GM21576 (cell line): ENCODE measurements around the gene BRK1.
"Not testable (repeated sequence)": the region's sequence is repeated elsewhere in the genome, so short reads cannot be mapped to it uniquely, and the experiment has no call there.

ENCODE experiments used
- ATAC-seq: cut with Tn5 transposase; IDR thresholded peaks from one replicate; pipeline ENCODE4 v1.9.1; 2021; ENCODE audit warnings: mild to moderate bottlenecking, moderate library complexity; ENCODE audit not compliant: unreplicated experiment

The BRK1 gene

DNA sequence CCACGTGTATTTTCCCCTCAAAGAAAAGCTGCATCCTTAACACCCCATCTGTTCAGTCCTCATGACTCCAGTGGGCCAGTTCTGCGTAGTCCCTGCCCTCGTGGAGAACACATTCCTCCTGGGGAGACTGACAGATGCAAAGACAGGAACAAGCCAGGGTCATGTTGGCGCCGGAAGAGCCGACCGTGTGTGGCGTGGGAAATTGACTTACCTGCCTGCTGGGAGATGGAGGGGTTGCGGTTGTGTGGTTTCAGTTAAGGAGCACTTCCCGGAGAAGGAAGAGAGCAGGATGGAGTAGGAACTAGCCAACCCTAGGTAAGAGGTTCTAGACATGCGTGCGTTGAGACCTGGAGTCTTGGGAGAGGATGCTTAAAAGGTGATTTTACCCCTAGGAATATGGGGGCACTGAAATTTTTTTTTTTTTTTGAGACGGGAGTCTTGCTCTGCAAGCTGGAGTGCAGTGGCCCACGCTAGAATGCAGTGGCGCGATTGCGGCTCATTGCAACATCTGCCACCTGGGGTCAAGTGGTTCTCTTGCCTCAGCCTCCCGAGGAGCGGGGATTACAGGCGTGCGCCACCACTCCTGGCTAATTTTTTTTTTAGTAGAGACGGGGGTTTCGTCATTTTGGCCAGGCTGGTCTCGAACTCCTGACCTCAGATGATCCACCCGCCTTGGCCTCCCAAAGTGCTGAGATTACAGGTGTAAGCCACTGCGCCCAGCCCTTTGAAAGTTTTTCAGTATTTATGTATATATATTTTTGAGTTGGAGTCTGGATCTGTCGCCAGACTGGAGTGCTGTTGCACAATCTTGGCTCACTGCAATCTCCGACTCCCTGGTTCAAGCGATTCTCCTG is 27.5 kb downstream of the BRK1 start:
- no peak for ATAC-seq

DNA sequence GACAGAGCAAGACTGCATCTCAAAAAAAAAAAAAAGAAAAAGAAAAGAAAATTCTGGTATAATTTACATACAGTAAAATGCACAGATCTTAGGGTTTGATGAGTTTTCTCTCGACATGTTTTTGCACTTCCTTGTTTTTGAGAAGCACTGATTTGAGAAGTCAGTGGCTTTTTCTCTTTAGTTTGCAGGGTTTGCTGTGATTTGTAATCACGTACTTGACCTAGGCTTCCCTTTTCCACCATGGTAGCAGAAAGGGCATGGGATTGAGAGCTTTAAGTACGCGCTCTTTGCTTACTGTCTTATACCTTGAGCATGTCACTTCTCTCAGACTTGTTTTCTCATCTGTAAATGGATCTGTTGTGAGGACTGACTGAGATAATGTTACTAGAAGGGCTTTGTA is 30.2 kb downstream of the BRK1 start:
- no peak for ATAC-seq

GRCh38 chr3:10149226-10149625 is 33.8 kb downstream of the BRK1 start:
- no peak for ATAC-seq

- ATAC-seq, result no peak
Observed at GRCh38 chr3:10150987-10151386, 35.5 kb downstream of the BRK1 start.

DNA sequence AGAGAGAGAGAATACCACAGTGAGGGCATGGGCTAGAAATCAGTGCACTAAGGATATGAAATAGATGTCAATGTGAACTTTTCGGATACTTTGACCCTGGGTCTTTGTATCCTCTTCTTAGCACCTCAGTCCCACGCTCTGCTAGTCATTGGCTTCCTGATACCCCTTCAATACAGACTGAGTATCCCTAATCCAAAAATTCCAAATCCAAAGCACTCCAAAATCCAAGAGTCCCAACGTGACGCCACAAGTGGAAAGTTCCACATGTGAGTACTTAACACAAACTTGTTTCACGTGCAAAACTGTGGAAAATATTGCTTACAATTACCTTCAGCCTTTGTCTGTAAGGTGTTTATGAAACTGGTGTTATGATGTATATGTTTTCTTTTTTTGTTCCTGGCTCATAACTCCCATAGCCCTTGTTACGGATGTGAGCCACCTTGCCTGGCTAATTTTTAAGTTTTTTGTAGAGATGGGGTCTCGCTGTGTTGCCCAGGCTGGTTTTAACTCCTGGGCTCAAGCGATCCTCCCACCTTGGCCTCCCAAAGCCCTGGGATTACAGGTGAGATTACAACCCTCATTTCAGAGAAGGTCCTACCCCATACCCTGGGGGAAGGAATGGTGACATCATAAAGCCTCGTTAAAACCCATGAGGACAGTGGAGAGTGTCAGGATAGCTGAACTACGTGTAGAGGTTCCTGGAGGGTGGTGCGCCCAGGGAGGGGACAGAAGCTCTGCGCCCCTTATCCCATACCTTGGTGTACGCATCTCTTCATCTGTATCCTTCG is 39.1 kb downstream of the BRK1 start:
- ATAC-seq, result no peak

DNA sequence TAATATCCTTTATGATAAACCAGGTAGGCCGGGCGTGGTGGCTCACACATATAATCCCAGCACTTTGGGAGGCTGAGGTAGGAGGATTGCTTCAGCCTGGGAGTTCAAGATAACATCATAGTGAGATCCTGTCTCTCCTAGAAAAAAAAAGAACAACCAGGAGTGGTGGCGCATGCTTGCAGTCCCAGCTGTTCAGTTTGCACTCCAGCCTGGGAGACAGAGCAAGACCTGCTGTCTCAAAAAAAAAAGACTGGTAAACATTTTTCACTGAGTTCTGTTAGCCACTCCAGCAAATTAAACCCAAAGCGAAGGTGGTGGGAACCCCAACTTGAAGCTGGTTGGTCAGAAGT is 39.6 kb downstream of the BRK1 start:
- ATAC-seq, result no peak

DNA sequence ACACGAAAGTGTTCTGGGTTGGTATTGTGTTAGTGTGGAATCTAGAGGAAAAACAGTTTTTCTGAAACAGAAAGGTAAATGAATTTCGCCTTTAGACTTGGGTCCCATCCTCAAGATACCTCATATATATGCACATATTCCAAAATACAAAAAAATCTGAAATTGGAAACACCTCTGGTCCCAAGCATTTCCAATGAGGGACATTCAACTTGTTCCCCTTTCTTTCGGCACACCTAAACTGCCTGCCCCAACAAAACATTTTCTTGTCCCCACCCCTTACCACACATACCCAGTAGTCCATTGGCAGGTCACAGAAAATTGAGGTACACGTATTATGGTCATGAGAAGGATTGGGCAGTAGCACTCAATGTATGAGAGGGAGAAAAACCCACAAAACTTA is 40.2 kb downstream of the BRK1 start:
- ATAC-seq, result no peak

GRCh38 chr3:10157031-10157430 is 41.6 kb downstream of the BRK1 start:
- ATAC-seq, result no peak

GRCh38 chr3:10158555-10158954 is 43.1 kb downstream of the BRK1 start:
- not testable (repeated sequence) for ATAC-seq

GRCh38 chr3:10160346-10160745 is 44.9 kb downstream of the BRK1 start:
- ATAC-seq, result no peak

DNA sequence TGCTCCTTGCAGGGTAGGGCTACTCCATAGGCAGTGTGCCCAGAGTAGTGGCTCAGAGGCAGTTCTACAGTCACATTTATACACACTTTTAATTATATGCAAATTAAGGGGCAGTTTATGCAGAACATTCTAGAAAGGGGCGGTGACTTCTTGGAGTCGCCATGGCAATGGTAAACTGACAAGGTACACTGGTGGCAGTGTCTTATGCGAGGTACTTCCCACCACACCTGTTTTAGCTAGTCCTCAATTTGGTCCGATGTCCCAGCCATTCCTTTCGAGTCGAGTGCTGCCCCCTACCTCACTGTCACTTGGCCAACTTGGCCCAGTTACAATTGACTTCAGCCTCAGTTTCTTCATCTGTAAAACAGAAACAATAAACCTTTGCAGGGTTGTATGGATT is 45.5 kb downstream of the BRK1 start:
- no peak for ATAC-seq

GRCh38 chr3:10162185-10162584 is 46.7 kb downstream of the BRK1 start:
- no peak for ATAC-seq

- not testable (repeated sequence) for ATAC-seq
Observed at GRCh38 chr3:10164201-10164545, 48.7 kb downstream of the BRK1 start.

GRCh38 chr3:10164546-10165393 is 49.3 kb downstream of the BRK1 start, which contains the start of gene IRAK2:
IRAK2 (plus strand) TSS chr3:10164919; CDS start chr3:10164955, 36 bp downstream.
- ATAC-seq, result peak; percentile 79

DNA sequence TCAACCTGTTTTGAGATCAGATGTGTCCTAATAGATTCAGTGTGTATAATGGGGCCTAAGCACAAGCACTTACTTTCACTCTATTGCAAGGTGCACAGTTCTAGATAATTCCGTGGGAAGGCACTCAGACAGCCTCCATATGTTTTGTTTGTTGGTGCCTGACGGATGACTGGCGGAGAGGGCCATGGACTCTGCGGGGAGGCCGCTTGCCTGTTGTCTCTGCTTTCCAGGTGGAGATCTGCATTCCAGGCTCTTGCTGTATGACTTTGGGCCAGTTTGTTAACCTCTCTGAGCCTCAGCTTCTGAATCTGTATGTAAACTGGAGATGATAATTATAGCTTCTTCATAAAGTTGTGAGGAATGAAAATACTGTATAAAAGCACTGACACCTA is 50.7 kb downstream of the BRK1 start:
- no peak for ATAC-seq

GRCh38 chr3:10169000-10169496 is 53.6 kb downstream of the BRK1 start:
- no peak for ATAC-seq

DNA sequence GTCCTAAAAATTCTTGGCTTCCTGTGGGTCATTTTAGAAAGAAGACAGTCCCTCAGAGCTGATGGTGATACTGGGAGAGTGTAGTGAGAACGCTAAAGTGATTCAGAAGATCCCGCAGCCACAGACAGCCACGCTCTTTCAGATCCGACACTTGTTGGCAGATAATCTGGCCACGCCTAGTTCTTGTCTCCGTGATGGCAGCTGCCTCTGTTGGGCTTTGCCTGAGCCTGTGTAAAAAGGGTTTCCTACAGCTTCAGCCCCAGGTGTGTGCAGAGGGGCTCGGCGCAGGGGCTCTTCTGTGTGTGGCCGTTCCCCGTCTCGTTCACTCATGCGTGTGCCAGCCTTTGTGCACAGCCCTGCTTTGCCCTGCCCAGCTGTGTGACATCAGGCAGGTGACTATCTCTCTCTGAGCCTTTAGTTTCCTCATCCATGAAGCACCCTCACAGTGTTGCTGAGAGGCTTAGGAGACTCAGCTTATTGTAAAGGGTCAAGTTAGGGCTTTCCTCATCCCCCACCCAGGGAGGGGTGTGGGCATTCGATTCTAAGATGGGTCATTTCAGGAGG is 55.5 kb downstream of the BRK1 start:
- ATAC-seq, result no peak

- ATAC-seq, result no peak
Observed at GRCh38 chr3:10173095-10173925, 57.8 kb downstream of the BRK1 start.

GRCh38 chr3:10173926-10174435 is 58.5 kb downstream of the BRK1 start:
- no peak for ATAC-seq

GRCh38 chr3:10175334-10175733 is 59.9 kb downstream of the BRK1 start:
- not testable (repeated sequence) for ATAC-seq
